ENCODE data around the gene AAK1. TPM values are rescaled to one million over a fixed set of nuclear protein-coding genes. Genes with fewer than 3 reads are reported as not detected.
"Not testable (repeated sequence)": the region's sequence is repeated elsewhere in the genome, so short reads cannot be mapped to it uniquely, and the experiment has no call there.

The AAK1 gene
- total RNA-seq, 3 donors from 2014 or later = 62.4 to 68.4 (median 66.2) TPM

DNA sequence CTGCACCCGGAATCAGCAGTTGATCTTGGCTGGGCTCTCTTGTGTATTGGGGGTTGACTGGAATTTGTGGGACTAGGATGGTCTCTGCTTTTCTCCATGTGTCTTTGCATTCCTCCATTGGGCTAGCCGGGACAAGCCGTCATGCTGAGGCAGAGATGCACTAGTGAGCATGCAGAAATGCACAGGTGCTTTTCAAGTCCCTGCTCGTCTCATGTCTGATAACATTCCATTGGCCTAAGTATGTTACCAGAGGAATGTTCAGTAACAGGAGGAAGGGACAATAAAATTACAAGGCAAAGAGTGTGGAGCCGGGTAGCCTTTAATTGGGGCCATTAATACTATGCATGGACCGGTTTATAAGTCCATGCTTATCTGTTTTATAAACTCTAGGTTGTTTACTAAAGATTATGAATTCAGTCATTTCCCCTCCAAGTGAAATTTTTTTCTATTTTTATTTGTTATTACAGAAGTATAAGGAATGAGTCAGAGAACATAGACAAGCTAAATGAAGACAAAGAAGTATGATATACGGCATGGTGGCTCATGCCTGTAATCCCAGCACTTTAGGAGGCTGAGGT, 24.4 kb upstream of the AAK1 start:
- no peak for DNase-seq
- TF ChIP-seq, protein P1, sequence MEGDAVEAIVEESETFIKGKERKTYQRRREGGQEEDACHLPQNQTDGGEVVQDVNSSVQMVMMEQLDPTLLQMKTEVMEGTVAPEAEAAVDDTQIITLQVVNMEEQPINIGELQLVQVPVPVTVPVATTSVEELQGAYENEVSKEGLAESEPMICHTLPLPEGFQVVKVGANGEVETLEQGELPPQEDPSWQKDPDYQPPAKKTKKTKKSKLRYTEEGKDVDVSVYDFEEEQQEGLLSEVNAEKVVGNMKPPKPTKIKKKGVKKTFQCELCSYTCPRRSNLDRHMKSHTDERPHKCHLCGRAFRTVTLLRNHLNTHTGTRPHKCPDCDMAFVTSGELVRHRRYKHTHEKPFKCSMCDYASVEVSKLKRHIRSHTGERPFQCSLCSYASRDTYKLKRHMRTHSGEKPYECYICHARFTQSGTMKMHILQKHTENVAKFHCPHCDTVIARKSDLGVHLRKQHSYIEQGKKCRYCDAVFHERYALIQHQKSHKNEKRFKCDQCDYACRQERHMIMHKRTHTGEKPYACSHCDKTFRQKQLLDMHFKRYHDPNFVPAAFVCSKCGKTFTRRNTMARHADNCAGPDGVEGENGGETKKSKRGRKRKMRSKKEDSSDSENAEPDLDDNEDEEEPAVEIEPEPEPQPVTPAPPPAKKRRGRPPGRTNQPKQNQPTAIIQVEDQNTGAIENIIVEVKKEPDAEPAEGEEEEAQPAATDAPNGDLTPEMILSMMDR (IDR thresholded peaks at IDR 0.05) = no peak
- intact Hi-C loops (cut with DNase I, micrococcal nuclease) = no loop called here
- H3K36me3 ChIP-seq (ENCODE audit: low read depth) = no peaks in the 10 kb centered on the region
- peaks cover 4% of the 10 kb centered on the region for H3K9me3 ChIP-seq
- ATAC-seq = no peak
- no peak overlapping the region for H3K4me3 ChIP-seq
- no peaks in the 10 kb centered on the region for H3K4me1 ChIP-seq (ENCODE audit: low read depth)

DNA sequence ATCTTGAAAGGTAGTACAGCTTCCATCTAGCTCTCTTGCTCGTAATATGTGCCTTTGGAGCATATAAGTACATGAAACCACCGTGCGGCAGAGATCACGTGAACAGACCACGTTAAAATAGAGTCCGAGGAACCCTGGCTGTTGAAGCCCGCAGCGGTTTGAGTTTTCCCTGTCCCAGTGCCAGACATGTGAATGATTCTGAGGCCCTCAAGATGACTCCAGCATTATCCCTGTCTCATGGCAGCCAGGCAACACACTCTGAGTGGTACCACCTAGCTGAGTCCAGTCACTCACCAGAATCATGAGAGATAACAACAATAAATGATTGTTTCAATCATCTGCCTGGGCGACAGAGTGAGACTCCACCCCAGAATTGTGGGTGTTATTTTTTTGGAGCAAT, 21.6 kb upstream of the AAK1 start:
- DNase-seq = no peak
- TF ChIP-seq, protein P1 (IDR thresholded peaks at IDR 0.05) = no peak
- Histone ChIP-seq H3K9me3 (no peaks in the 10 kb centered on the region), H3K4me3 (no peak overlapping the region), H3K4me1 (ENCODE audit: low read depth) (no peaks in the 10 kb centered on the region), H3K36me3 (ENCODE audit: low read depth) (no peaks in the 10 kb centered on the region)
- no peak for ATAC-seq
- intact Hi-C loops (cut with DNase I, micrococcal nuclease) = no loop called here

DNA sequence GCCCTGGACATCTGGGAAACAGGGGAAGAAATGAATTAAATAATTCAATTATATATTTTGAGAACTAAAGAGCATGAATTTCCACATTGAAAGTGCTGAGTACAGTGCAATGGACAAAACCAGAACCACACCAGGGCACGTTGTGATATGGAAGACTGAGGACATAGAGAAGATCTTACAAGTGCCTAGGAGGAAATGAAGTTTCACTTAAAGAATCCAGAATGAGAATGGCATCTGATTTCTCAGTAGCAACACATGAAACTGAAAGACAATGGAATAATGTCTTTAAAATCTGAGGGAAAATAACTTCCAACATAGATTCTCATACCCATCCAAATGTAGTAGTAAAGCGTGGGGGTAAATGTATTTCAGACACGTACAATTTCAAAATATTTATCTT, 20.3 kb upstream of the AAK1 start:
- H3K4me3 ChIP-seq = no peak overlapping the region
- no peaks in the 10 kb centered on the region for H3K4me1 ChIP-seq (ENCODE audit: low read depth)
- H3K9me3 ChIP-seq = no peaks in the 10 kb centered on the region
- DNase-seq = no peak
- H3K36me3 ChIP-seq (ENCODE audit: low read depth) = no peaks in the 10 kb centered on the region
- TF ChIP-seq, protein P1 (IDR thresholded peaks at IDR 0.05) = no peak
- intact Hi-C loops (cut with DNase I, micrococcal nuclease) = no loop called here
- ATAC-seq = no peak

DNA sequence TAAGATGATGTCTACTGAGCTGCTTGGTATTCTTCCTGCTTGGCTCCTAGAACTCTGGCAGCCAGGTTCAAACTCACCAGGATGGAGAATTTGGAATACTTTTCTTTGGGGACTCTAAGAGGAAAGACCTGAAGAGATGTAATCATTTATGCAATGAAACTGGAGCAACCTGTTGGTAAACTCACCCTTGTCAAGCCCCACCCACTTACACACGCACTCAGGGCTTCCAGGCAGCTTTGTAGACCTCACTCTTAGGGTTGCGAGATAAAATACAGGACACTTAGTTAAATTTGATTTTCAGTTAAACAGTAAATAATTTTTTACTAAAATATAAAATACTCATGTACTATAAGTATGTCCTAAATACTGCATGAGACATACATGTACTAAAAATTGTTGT, 19.0 kb upstream of the AAK1 start:
- H3K9me3 ChIP-seq; H3K4me3 ChIP-seq; intact Hi-C loops (cut with DNase I, micrococcal nuclease); H3K4me1 ChIP-seq (ENCODE audit: low read depth); DNase-seq; H3K36me3 ChIP-seq (ENCODE audit: low read depth): not testable (repeated sequence)
- ATAC-seq = peak; percentile 79

DNA sequence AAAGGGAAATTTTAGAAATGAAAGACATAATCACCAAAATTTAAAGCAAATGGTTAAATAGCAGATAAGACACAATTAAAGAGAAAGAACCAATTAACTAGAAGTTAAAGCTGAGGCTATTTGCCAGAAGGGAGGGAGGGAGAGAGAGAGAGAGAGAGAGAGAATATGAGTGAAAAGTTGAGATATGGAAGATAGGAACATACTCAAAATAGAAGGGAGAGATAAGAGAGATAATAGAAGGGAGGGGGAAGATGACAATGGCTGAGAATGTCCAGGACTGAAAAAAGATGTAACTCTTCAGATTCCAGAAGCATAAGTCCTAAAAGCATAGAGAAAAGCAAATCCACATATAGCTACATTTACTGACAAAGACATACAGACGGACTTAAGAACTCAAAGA, 17.1 kb upstream of the AAK1 start:
- Histone ChIP-seq H3K9me3 (no peaks in the 10 kb centered on the region), H3K4me3 (no peak overlapping the region), H3K36me3 (ENCODE audit: low read depth) (no peaks in the 10 kb centered on the region), H3K4me1 (ENCODE audit: low read depth) (no peaks in the 10 kb centered on the region)
- intact Hi-C loops (cut with DNase I, micrococcal nuclease) = no loop called here
- ATAC-seq = no peak
- TF ChIP-seq, protein P1 (IDR thresholded peaks at IDR 0.05) = no peak
- DNase-seq = no peak

DNA sequence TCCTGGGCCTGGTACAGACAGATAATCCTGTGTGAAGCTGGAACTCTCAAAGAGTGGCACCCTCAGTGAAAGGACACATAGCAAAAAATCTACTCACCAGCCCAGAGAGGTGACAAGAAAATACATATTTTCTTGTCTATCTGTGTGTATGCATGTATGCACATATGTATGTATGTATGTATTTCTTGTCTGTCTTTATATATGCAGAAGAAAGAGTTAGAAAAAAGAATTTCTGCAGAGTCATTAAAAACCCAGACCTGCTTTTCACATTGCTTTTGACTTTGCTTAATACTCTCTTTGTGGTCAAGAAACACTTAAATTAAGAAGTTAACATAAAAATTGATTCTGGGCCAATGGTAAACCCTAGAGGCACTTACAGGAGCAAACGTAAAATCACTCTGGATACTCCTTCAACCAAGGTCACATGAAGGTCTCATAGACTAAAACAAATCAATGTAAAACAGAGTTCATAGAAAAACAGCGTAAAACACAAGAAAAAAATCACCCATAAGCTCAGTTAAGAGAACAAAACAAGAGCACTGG, 16.5 kb upstream of the AAK1 start:
- no peak for ATAC-seq
- no peak for DNase-seq
- Histone ChIP-seq H3K4me1 (ENCODE audit: low read depth) (no peaks in the 10 kb centered on the region), H3K4me3 (no peak overlapping the region), H3K36me3 (ENCODE audit: low read depth) (no peaks in the 10 kb centered on the region), H3K9me3 (no peaks in the 10 kb centered on the region)
- TF ChIP-seq, protein P1 (IDR thresholded peaks at IDR 0.05) = no peak
- intact Hi-C loops (cut with DNase I, micrococcal nuclease) = no loop called here
